HL-60/S4 (cell line): Measurements from ENCODE around the gene ARHGEF16.

Experiments used
- in situ Hi-C: fragments of 300-500 bp; cut with MboI; formaldehyde crosslinking; loops from 2 replicates; pipeline ENCODE4 v1.14.3; 2022; ENCODE audit warnings: low sequenced_read_pairs

ARHGEF16 gene

DNA sequence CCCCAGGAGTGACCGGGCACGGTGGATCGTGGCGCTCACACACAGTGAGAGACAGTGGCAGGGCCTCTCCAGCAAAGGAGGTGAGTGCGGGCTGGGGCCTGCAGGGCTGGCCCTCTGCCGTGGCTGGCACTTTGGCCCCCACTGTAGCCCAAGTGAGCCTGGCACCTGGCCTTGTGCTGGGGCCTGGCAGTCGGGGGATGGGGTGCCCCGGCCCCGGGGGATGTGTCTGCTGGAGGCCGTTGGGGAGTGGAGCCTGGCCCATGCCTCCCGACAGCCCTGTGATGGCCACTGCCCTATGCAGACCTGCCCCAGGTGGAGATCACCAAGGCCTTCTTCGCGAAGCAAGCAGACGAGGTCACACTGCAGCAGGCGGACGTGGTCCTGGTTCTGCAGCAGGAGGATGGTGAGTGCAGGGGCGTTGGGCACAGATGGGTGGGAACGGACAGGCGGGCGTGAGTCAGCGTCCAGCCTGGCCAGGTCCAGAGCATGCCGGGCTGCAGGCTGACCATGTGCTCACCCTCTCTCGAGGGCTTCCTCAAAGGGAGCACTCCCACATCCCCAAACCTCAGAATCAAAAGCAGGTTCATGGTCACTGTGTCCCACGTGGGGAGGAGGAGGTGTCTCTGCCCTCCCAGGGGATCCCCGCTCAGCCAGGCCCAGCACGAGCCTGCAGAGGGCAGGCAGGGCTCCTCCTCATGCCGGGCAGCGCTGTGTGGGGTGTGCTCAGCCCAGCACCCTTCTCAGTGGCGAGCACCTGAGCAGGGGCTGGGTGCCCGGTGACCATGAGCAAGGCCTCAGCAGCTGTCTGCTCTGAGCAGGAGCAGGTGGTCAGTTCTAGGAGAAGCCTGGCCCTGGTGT, 25.3 kb downstream of the ARHGEF16 start:
- in situ Hi-C loops = loop anchor here (10.0 kb wide), 1 partner anchor 145 kb away; the partner anchor contains the start of gene TPRG1L

DNA sequence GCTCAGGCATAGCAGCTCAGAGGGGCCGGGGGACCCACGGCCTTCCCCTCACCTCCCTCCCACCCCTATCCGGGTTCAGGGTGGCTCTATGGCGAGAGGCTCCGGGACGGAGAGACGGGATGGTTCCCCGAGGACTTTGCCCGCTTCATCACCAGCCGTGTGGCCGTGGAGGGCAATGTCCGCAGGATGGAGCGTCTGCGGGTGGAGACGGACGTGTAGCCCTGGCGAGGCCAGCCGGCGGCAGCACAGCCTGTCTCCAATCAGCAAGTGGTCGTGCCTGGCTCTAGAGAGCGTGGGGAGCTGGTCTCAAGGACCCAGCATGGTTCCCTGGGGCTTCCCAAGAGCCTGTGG, 25.9 kb downstream of the ARHGEF16 start:
- in situ Hi-C loops = loop anchor here (10.0 kb wide), 1 partner anchor 144 kb away; the partner anchor contains the start of gene TPRG1L

GRCh38 chr1:3481046-3481445, 26.6 kb downstream of the ARHGEF16 start:
- in situ Hi-C loops = loop anchor here (10.0 kb wide), 1 partner anchor 144 kb away; the partner anchor contains the start of gene TPRG1L

DNA sequence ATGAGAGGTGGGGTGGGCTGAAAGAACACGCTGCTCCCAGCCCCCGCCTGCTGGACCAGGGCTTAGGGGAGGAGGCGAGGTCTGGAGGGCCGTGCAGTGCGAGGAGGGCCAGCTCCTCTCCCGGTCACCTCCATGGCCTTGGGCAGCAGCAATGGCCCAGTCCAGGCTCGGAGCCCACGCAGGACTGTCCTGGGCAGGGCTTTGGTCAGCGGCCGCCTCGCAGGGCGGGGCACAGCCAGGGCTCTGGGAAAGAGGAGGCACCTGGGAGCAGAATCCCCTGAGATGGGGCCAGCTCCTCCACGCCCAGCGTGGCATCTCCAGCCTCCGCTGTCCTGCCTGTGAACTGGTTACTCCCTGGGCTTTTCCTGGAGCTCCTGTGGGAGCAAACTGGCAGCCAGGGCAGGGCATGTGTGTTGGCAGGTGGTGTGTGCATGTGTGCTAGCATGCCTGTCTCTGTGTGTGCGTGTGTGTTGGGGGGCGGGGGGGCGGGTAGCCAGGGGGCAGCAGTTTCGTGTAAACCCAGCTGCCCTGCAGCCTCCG, 27.4 kb downstream of the ARHGEF16 start:
- in situ Hi-C loops = loop anchor here (10.0 kb wide), 1 partner anchor 143 kb away; the partner anchor contains the start of gene TPRG1L

DNA sequence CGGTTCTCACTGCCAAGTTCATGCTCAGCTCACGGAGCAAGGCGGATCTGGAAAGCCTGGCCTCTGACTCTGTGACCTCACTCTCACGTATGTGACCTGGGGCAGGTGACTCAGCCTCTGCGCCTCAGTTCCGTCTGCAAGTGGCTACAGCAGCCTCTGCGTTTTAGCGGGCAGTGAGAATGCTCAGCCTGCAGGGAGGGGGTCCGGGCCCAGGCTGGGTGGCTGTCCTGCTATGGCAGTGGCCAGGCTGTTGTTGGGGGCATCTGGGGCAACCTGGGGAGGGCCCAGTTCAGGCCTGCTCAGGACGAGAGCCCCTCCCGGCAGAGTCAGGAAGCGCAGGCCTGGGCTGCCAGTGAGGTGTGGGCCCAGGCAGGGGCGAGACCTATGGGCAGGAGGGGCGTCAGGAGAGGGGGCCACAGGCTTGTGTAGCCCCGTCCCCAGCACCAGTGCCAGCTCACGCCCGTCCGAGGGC, 27.9 kb downstream of the ARHGEF16 start:
- in situ Hi-C loops = loop anchor here (10.0 kb wide), 1 partner anchor 142 kb away; the partner anchor contains the start of gene TPRG1L

- in situ Hi-C loops = loop anchor here (10.0 kb wide), 1 partner anchor 141 kb away; the partner anchor contains the start of gene TPRG1L
These were observed 28.9 kb downstream of the ARHGEF16 start for GRCh38 chr1:3483380-3483779.

- in situ Hi-C loops = loop anchor here (10.0 kb wide), 1 partner anchor 141 kb away; the partner anchor contains the start of gene TPRG1L
These were observed 29.5 kb downstream of the ARHGEF16 start for GRCh38 chr1:3483801-3484444.

GRCh38 chr1:3485016-3485415, 30.6 kb downstream of the ARHGEF16 start:
- in situ Hi-C loops = loop anchor here (10.0 kb wide), 1 partner anchor 140 kb away; the partner anchor contains the start of gene TPRG1L

DNA sequence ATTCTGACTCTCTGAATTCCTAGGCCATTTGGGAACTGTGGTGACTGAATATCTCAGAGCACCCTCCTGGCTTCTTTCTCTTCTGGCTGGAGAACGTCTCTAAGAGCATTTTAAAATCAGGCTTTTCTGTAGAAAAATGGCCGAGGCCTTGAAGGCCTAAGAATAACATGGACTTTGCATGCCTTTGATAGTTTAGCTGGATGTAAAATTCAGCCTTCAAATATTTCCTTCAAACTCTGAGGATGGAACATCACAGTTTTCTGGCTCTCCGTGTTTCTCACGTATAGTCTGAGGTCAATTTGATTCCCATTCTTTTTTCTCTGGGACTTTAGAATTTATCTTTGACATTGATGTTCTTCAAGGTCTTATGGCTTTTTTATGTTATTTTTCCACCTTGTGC, 34.0 kb downstream of the ARHGEF16 start:
- in situ Hi-C loops = loop anchor here (10.0 kb wide), 1 partner anchor 136 kb away; the partner anchor contains the start of gene TPRG1L

- in situ Hi-C loops = no loop called here
These were observed 35.7 kb downstream of the ARHGEF16 start for GRCh38 chr1:3490046-3490745.

DNA sequence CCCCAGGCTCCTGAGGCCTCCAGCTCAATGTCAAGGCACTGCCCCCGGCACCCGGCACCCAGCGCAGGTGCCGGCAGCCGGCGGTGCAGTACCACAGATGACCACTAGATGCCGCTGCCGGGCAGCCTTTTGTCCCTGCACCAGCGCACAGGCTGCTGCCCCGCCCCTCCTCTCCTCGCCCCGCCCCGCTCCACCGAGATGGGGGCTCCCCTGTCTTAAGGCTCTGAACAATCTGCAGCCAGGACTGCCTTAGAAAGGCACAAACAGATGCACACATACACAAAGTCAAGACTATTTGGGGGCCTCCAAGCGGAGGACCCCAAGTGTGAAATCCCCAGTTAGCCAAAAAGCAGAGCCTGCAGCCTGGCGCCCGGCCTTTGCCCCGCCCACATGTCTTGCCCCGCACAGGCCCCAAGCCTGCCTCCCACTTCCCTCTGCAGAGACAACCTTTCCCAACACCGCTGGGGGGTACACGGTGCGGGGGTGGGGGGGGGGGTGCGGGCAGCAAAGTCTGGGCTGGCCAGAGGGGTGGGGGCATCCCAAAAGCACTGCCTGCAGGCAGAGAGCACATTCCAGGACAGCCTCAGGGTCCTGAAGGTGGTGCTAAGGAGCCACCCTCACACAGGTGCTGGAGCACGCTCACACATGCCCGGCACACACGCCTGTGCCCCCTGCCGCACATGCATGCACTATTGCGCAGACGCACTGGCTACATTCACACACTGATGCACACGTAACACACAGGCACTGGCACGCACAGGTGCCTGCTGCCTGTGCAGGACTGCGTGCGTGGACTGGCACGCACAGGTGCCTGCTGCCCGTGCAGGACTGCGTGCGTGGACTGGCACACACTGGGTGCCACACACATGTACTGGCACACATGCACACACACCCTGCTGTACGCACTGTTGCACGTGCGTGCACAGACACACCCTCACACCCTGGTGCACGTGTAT, 37.1 kb downstream of the ARHGEF16 start:
- in situ Hi-C loops = no loop called here

GRCh38 chr1:3492545-3493246, 38.2 kb downstream of the ARHGEF16 start:
- in situ Hi-C loops = no loop called here

GRCh38 chr1:3494321-3495308, 40.1 kb downstream of the ARHGEF16 start:
- in situ Hi-C loops = no loop called here

DNA sequence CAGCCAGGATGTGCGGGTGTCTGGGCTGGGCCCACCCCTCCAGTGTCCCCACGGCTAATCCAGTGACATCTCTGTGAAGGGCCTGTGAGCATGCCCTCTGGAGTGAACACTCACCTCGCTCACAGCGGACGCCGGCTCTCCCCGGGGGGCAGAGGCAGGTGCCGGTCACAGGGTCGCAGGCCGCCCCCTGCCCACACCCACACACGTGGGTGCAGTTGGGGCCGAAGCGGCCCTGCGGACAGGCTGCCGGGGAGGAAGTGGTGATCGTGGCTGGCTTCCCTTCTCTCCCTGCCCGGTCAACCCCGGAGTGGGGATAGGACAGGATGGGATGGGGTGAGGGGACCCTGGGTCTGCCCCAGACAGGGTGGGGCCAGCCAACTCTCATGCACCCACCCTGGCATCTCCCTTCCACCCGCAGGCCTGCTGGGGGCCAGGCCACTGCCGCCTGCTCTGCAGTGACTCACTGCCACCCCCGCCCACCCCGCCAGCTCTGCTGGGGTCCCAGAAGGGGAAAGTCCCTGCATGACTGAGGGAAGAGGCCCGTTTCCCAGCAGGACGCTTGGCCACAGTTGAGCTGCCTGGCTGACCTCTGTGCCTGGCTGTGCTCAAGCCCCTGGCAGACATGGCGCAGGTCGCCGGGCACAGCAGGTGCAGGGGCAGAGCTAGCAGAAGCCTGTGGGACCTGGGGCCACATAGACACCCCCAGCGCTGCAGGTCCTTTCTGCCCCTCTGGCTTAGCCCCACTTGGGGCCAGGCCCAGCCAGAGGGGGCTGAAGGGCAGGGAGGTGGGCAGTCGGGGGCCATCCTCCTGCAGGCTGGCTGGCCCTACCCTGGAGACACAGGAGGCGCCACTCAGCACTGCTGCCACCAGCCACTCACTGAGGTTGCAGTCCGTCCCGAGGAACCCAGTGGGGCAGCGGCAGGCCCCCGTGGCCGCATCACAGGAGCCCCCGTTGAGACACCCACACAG, 41.6 kb downstream of the ARHGEF16 start:
- in situ Hi-C loops = no loop called here

- in situ Hi-C loops = no loop called here
These were observed 42.5 kb downstream of the ARHGEF16 start for GRCh38 chr1:3496916-3497315.

DNA sequence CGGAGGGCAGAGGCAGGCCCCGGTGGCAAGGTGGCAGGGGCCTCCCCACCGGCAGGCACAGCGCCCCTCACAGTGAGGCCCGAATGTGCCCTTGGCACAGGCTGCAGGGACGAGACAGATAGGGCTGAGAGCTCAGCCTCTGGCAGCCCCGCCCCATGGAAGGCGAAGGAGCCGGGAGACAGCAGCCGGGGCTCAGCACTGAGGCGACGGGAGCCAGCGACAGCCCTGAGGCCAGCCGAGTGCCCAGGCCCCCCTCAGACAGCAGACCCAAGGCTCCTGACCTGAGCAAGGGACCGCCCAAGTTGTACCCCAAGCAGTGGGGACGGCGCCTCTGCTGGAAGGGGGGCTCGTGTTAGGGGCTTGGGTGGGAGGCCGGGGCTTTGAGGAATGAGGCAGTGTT, 43.1 kb downstream of the ARHGEF16 start:
- in situ Hi-C loops = no loop called here
